WERI-Rb-1 (cell line): ENCODE results near the gene TAF13.
"Not testable (repeated sequence)": the region's sequence is repeated elsewhere in the genome, so short reads cannot be mapped to it uniquely, and the experiment has no call there.

Experiments used
- DNase-seq: peaks from one replicate; pipeline ENCODE4 v3.0.0-alpha.2; 2020
- H3K27ac ChIP-seq: fragments of 250-450 bp; sonication (Bioruptor Pico); 2 replicates; pipeline ENCODE4 v1.5.1; 2020; ENCODE audit warnings: mild to moderate bottlenecking, moderate library complexity
- H3K27me3 ChIP-seq: fragments of 250-450 bp; sonication (Bioruptor Pico); 2 replicates; pipeline ENCODE4 v1.5.1; 2021; ENCODE audit warnings: mild to moderate bottlenecking, low read depth, moderate library complexity; ENCODE audit not compliant: insufficient read depth, severe bottlenecking
- H3K36me3 ChIP-seq: fragments of 250-450 bp; sonication (Bioruptor Pico); 2 replicates; pipeline ENCODE4 v1.5.1; 2020; ENCODE audit warnings: mild to moderate bottlenecking, moderate library complexity
- H3K4me3 ChIP-seq: 2 replicates; pipeline ENCODE4 v1.5.1; 2011; ENCODE audit warnings: low read depth, mild to moderate bottlenecking, control low read depth, low read length
- H3K9me3 ChIP-seq: fragments of 250-450 bp; sonication (Bioruptor Pico); 2 replicates; pipeline ENCODE4 v1.5.1; 2021; ENCODE audit warnings: mild to moderate bottlenecking, moderate library complexity; ENCODE audit not compliant: severe bottlenecking
- TF ChIP-seq, protein P1 (sequence below): IDR thresholded peaks from 2 replicates; pipeline ENCODE4 v1.5.1; 2011; ENCODE audit warnings: low read depth, mild to moderate bottlenecking, control low read depth, inconsistent platforms, low read length

The TAF13 gene

DNA sequence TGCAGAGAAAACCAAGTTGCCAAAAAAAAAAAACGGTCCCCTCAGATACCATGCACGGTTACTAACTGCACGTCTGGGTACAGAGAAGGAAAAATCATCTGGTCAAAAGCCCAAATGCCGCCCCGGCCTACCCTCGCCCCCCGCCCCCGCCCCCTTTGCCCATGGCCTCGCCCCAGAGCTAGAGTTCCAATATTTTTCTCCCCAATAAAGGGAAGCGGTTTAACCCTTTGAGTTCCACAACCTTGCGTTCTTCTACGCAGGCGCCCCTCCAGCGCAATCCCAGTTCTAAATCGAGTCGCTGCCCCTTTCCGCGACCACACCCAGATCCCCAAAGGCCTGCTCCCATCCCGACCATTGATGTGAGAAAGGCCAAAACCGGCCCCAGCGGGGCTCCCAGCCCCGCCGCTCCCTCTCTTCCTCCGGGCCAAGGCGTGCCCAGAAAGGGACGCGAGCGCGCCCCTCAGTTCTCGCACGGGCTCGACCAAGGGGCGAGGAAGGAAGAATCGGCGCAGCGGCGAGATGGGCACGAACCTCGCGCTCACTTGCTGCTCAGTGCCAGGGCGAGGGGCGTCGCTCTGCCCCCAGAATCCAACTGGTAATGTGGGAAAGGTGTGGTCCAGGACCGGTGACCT lies 34.7 kb downstream of the TAF13 start:
- H3K27ac ChIP-seq, result peak overlapping the region; percentile 74

DNA sequence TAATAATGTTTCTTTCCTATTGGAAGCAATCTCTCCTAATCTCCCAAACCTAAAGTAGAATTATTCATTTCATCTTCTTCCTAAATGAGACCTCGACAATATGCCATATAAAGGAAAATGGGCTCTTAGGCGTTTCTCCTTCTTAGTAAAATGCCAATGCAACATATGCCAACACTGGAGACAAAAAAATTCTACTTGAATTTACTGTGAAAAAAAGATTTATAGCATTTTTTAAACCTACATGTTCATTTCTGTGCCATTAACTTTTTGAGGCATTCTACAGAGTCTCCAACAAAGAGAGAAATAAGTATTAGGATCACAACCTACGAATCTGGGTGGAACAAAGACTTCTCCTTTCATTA lies 35.2 kb downstream of the TAF13 start:
- DNase-seq, result no peak
- Histone ChIP-seq H3K9me3 (no peaks in the 10 kb centered on the region), H3K27me3 (no peaks in the 10 kb centered on the region), H3K4me3 (peak overlapping the region; percentile 89), H3K27ac (no peak overlapping the region), H3K36me3 (no peaks in the 10 kb centered on the region)
- TF ChIP-seq, protein P1, sequence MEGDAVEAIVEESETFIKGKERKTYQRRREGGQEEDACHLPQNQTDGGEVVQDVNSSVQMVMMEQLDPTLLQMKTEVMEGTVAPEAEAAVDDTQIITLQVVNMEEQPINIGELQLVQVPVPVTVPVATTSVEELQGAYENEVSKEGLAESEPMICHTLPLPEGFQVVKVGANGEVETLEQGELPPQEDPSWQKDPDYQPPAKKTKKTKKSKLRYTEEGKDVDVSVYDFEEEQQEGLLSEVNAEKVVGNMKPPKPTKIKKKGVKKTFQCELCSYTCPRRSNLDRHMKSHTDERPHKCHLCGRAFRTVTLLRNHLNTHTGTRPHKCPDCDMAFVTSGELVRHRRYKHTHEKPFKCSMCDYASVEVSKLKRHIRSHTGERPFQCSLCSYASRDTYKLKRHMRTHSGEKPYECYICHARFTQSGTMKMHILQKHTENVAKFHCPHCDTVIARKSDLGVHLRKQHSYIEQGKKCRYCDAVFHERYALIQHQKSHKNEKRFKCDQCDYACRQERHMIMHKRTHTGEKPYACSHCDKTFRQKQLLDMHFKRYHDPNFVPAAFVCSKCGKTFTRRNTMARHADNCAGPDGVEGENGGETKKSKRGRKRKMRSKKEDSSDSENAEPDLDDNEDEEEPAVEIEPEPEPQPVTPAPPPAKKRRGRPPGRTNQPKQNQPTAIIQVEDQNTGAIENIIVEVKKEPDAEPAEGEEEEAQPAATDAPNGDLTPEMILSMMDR, result no peak

More for the DNA sequence above, 34.7 kb downstream of the TAF13 start:
- TF ChIP-seq, protein P1, result no peak
- H3K9me3 ChIP-seq, result no peaks in the 10 kb centered on the region
- peak overlapping the region; percentile 89 for H3K4me3 ChIP-seq
- no peaks in the 10 kb centered on the region for H3K27me3 ChIP-seq
- peak; percentile 30 for DNase-seq
- no peaks in the 10 kb centered on the region for H3K36me3 ChIP-seq

DNA sequence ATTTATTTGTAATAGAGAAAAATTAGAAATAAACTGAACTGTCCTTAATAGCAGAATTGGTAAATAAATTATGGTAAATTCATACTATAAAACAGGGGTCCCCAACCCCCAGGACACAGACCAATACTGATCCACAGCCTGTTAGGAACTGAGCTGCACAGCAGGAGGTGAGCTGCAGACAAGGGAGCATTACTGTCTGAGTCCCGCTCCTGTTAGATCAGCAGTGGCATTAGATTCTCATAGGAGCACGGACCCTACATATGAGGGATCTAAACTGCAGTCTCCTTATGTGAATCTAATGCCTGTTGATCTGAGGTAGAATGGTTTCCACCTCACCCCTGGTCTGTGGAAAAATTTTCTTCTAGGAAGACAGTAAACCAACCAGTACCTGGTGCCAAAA lies 41.4 kb downstream of the TAF13 start:
- Histone ChIP-seq H3K27me3 (no peaks in the 10 kb centered on the region), H3K9me3 (no peaks in the 10 kb centered on the region), H3K4me3 (no peak overlapping the region), H3K27ac (no peak overlapping the region), H3K36me3 (no peaks in the 10 kb centered on the region)
- TF ChIP-seq, protein P1, result no peak
- DNase-seq, result no peak

DNA sequence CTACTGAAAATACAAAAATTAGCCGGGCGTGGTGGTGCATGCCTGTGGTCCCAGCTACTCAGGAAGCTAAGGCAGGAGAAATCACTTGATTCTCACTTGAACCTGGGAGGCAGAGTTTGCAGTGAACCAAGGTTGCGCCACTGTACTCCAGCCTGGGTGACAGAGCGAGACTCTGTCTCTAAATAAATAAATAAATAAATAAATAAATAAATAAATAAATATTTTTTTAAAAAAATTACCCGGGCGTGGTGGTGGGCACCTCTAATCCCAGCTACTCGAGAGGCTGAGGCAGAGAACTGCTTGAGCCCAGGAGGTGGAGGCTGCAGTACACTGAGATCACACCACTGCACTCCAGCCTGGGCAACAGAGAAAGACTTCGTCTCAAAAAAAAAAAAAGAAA lies 46.3 kb downstream of the TAF13 start:
- not testable (repeated sequence) for H3K4me3 ChIP-seq, DNase-seq, H3K36me3 ChIP-seq, H3K27me3 ChIP-seq, H3K27ac ChIP-seq, H3K9me3 ChIP-seq

DNA sequence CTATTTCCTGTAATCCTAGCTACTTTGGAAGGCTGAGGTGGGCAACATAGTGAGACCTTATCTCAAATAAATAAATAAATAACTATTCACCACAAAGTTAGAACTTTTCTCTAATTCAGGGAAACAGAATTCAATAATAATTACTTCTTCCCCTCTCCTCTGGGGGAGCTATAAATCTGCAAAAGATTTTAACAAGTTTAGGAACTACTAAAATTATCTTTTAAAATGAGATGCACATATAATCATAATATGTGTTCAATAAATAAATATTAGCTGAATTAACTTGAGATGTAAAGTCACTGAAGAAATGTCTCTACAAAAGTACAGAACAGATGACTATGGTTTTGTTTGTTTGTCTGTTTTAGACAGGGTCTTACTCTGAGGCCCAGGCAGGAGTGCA lies 48.0 kb downstream of the TAF13 start:
- Histone ChIP-seq H3K4me3 (no peak overlapping the region), H3K9me3 (no peaks in the 10 kb centered on the region), H3K27me3 (no peaks in the 10 kb centered on the region), H3K27ac (no peak overlapping the region), H3K36me3 (no peaks in the 10 kb centered on the region)
- DNase-seq, result no peak
- TF ChIP-seq, protein P1, result no peak

DNA sequence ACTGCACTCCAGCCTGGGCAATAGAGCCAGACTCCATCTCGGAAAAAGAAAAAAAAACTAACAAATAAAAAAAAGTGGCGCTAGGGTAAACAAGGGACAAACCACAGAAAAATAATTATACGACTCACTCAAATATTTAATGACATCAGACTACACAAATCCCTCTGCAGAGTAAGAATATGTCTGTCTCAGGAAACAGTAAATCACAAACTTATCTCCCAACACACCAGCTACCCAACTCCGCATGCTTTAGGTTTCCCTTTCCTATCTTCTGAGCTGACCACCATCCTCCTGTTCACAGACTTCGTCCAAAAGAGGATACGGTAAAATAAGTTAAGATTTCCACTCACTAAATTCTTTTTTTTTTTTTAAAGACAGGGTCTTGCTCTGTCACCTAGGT lies 50.1 kb downstream of the TAF13 start:
- DNase-seq, result no peak
- H3K27me3 ChIP-seq, result no peaks in the 10 kb centered on the region
- no peak overlapping the region for H3K4me3 ChIP-seq
- TF ChIP-seq, protein P1, result no peak
- peaks cover 6% of the 10 kb centered on the region for H3K36me3 ChIP-seq
- no peak overlapping the region for H3K27ac ChIP-seq
- H3K9me3 ChIP-seq, result no peaks in the 10 kb centered on the region
